Bronchial epithelial cell (primary cell): ENCODE measurements around the gene DGKI. TPM values are rescaled to one million over a fixed set of nuclear protein-coding genes. Genes with fewer than 3 reads are reported as not detected.
A peak's percentile ranks its signal among the peaks of the same experiment; 100 is the strongest.

Experiments
- DNase-seq: peaks from one replicate; pipeline ENCODE4 v3.0.0-alpha.2; 2010; ENCODE audit warnings: low read depth
- FAIRE-seq: peaks from 2 replicates; lab custom pipeline; 2011; peaks lifted over from hg19 to GRCh38; lab: Jason Lieb, UNC
- H3K27me3 ChIP-seq: 2 replicates; pipeline ENCODE4 v1.5.1; 2011; ENCODE audit warnings: low read length; ENCODE audit not compliant: control insufficient read depth, insufficient read depth
- H3K36me3 ChIP-seq: 2 replicates; pipeline ENCODE4 v1.5.1; 2011; ENCODE audit warnings: low read length; ENCODE audit not compliant: control insufficient read depth, insufficient read depth
- H3K4me3 ChIP-seq: 2 replicates; pipeline ENCODE4 v1.5.1; 2011; ENCODE audit warnings: mild to moderate bottlenecking, low read depth, low read length, control low read depth
- total RNA-seq: library from RNA; depleted of rRNA; stranded (reverse); fragments of >200 nt; gene quantifications from 2 replicates; pipeline ENCODE4 v1.2.1, GENCODE V29; 2014
- TF ChIP-seq, protein P1 (sequence below): IDR thresholded peaks from 2 replicates; pipeline ENCODE4 v1.5.1; 2011; ENCODE audit warnings: mild to moderate bottlenecking, moderate library complexity, low read length, control low read depth, inconsistent platforms; ENCODE audit not compliant: insufficient read depth, severe bottlenecking

Gene DGKI
- total RNA-seq, 1 donor from 2014 or later, result under 0.01 TPM

DNA sequence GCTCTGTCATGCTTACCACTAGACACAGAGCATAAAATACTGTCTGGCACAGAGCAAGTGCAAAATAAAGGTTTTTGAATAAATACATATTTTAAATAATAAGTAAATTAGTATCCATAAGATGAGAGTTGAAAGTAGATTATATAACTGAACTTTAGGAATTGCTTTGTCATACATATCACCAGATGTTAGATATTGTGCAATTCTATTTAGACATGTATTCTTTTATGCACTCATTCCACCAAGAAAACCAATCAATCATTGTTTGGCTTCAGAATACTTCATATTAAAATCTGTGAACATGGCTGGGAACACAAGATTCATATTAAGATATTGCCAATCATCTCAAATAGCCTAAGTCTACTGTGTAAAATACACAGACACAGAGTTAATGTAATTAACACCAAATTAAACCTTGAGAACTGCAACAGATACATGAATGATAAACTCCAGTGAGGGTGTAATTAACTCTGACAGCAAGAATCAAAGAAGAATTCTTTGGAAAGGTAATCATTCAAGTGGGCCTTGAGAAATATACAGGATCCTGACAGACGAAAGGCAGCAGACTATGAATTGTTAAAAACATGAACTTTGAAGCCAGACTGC, 302.2 kb downstream of the DGKI start:
- Histone ChIP-seq H3K36me3 (no peaks in the 10 kb centered on the region), H3K27me3 (no peaks in the 10 kb centered on the region), H3K4me3 (no peak overlapping the region)
- FAIRE-seq, result no peak
- TF ChIP-seq, protein P1, sequence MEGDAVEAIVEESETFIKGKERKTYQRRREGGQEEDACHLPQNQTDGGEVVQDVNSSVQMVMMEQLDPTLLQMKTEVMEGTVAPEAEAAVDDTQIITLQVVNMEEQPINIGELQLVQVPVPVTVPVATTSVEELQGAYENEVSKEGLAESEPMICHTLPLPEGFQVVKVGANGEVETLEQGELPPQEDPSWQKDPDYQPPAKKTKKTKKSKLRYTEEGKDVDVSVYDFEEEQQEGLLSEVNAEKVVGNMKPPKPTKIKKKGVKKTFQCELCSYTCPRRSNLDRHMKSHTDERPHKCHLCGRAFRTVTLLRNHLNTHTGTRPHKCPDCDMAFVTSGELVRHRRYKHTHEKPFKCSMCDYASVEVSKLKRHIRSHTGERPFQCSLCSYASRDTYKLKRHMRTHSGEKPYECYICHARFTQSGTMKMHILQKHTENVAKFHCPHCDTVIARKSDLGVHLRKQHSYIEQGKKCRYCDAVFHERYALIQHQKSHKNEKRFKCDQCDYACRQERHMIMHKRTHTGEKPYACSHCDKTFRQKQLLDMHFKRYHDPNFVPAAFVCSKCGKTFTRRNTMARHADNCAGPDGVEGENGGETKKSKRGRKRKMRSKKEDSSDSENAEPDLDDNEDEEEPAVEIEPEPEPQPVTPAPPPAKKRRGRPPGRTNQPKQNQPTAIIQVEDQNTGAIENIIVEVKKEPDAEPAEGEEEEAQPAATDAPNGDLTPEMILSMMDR, result no peak
- no peak for DNase-seq

DNA sequence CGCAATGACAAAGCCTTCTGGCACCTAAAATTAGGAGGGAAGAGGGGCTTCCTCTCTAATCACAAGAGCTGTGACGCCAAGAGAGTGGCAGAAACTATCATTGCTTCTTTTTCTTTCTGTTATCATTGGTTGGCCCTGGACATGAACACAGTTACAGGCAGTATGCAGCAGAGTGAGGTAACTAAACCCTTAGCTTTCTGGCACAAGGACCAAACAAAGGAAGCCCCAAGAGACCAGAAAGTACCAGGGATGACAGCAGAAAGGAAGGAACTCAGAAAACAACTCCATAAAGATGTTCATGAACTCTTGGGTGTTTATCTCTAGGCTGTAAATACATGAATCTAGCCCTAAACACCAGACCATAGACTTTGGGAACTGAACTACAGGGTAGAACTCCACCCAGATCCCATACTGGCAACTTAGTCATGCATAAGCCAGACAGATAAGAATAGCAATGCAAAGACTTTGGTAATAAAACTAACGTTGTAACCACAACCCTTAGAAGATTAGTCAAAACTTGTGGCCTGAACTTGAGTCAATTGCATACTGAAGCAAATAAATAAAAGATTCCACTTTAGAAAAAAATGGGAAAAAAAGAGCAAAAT, 307.6 kb downstream of the DGKI start:
- Histone ChIP-seq H3K27me3 (no peaks in the 10 kb centered on the region), H3K36me3 (no peaks in the 10 kb centered on the region), H3K4me3 (no peak overlapping the region)
- peak; percentile 64 for DNase-seq
- TF ChIP-seq, protein P1, result no peak
- no peak for FAIRE-seq

DNA sequence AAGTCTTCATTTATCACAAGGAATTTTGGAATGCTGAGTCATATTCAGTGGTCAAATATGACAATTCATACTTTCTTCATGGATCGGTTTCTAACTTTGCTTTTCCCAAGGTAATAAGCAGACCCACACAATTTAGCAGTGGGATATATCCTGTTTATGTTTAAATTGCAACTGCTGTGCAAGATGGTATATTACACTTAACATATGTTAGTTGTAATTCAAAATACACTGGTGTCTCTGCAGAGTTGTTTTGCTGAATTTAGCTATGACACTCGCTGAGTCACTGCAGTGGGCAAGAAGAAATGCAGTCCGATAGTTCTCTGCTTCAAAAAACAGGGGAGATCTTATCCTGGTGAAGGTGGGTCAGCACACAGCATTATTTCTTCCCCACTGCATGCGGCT, 308.4 kb downstream of the DGKI start:
- FAIRE-seq, result no peak
- TF ChIP-seq, protein P1, result no peak
- DNase-seq, result peak; percentile 8
- H3K27me3 ChIP-seq, result no peaks in the 10 kb centered on the region
- H3K4me3 ChIP-seq, result no peak overlapping the region
- H3K36me3 ChIP-seq, result no peaks in the 10 kb centered on the region

DNA sequence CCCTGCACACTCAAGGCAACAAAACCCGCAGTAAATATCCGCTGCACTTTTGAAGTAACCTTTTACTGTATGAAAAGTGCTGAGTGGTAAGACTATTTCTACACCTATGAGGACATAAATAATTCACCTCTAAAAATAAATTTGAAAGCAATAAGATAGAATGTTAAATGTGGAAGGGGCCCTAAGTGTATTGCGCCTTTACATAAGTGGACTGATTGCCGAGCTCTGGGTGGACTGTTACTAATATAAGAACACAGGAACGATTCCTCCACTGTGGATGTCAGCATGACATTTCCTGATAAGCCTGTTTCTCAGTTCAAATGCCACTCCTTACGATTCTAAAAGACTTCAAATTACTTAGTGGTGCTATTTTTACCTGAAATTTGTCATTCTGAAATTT, 311.2 kb downstream of the DGKI start:
- Histone ChIP-seq H3K36me3 (no peaks in the 10 kb centered on the region), H3K4me3 (no peak overlapping the region), H3K27me3 (no peaks in the 10 kb centered on the region)
- no peak for FAIRE-seq
- TF ChIP-seq, protein P1, result no peak
- no peak for DNase-seq

DNA sequence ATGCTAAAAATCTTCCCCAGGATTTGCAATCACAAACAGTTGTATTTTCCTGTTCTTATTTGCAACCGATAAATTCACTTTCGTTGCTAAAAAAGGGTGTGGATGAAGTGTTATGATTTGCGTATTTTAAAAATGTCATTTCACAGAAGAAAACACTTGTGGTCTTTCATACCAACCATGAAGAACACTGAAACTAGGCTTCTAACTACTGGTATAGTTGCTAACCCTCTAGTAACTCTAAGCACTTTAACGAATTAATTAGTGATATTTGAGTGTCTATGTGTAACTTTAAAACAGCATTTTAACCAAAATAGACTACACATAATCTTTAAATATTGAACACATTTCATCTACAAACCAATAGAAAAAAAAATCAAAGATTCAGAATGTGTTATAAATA, 315.1 kb downstream of the DGKI start:
- TF ChIP-seq, protein P1, result no peak
- FAIRE-seq, result no peak

More for the DNA sequence above, 315.1 kb downstream of the DGKI start:
- DNase-seq, result no peak
- Histone ChIP-seq H3K36me3 (no peaks in the 10 kb centered on the region), H3K4me3 (no peak overlapping the region), H3K27me3 (no peaks in the 10 kb centered on the region)
